ENCODE measurements around the gene PPIF. TPM values are rescaled to one million over a fixed set of nuclear protein-coding genes. Genes with fewer than 3 reads are reported as not detected.
A peak's percentile ranks its signal among the peaks of the same experiment; 100 is the strongest.

PPIF gene
- polyA plus RNA-seq, 1 donor (not counting 4 experiments of a cell fraction or from before 2014, with no cell fraction given): 71.3 TPM

- Histone ChIP-seq H3K9me3 (ENCODE audit: control insufficient read depth, low read depth, low read length) (no peaks in the 10 kb centered on the region), H3K27ac (ENCODE audit: control insufficient read depth, insufficient read depth, low read length) (no peak overlapping the region), H3K4me1 (ENCODE audit: control insufficient read depth, extremely low read depth, insufficient read depth, low read length) (no peaks in the 10 kb centered on the region), H3K27me3 (ENCODE audit: control insufficient read depth, extremely low read depth, insufficient read depth, low read length) (no peaks in the 10 kb centered on the region), H3K36me3 (ENCODE audit: control insufficient read depth in 2 of 2, extremely low read depth in 1 of 2, insufficient read depth in 2 of 2, low read length in 2 of 2) (no peaks in the 10 kb centered on the region), H3K4me2 (ENCODE audit: control insufficient read depth, extremely low read depth, insufficient read depth, low read depth, low read length) (no peak overlapping the region), H3K9me1 (ENCODE audit: control insufficient read depth, extremely low read depth, insufficient read depth, low read length) (no peaks in the 10 kb centered on the region), H2AFZ (ENCODE audit: control insufficient read depth, low read length) (no peak overlapping the region), H4K20me1 (ENCODE audit: control insufficient read depth, extremely low read depth, insufficient read depth, low read length) (no peaks in the 10 kb centered on the region), H3K9ac (ENCODE audit: control insufficient read depth, extremely low read depth, insufficient read depth, low read length) (no peak overlapping the region), H3K4me3 (ENCODE audit: control insufficient read depth in 2 of 3, extremely low read depth in 1 of 3, insufficient read depth in 2 of 3, low read depth in 1 of 3, low read length in 3 of 3) (no peak overlapping the region), H3K79me2 (ENCODE audit: control insufficient read depth, insufficient read depth, low read length) (no peaks in the 10 kb centered on the region)
- dilution Hi-C loops (cut with MboI; ENCODE audit: extremely low pct_ligation_motif_present, low sequenced_read_pairs): no loop called here
- DNase-seq (ENCODE audit: low read depth, low spot score) (peak; percentile 13), FAIRE-seq (peak; percentile 26)
- TF ChIP-seq EZH2 (IDR thresholded peaks at IDR 0.05; ENCODE audit: low read length): no peak
- TF ChIP-seq CTCF (optimal IDR thresholded peaks at IDR 0.05 in 1 of 3, IDR thresholded peaks at IDR 0.05 in 1 of 3, conservative IDR thresholded peaks at IDR 0.05 in 1 of 3; ENCODE audit: extremely low read depth in 1 of 3, insufficient read depth in 2 of 3, low read length in 3 of 3): peak; percentile 79 to 92 (median 82)
Observed at GRCh38 chr10:79400146-79401004, 53.1 kb downstream of the PPIF start.

- no peaks in the 10 kb centered on the region for H3K9me1 ChIP-seq (ENCODE audit: control insufficient read depth, extremely low read depth, insufficient read depth, low read length)
- no peak for TF ChIP-seq CTCF (optimal IDR thresholded peaks at IDR 0.05 in 1 of 3, IDR thresholded peaks at IDR 0.05 in 1 of 3, conservative IDR thresholded peaks at IDR 0.05 in 1 of 3; ENCODE audit: extremely low read depth in 1 of 3, insufficient read depth in 2 of 3, low read length in 3 of 3)
- TF ChIP-seq EZH2 (IDR thresholded peaks at IDR 0.05; ENCODE audit: low read length): no peak
- H3K9me3 ChIP-seq (ENCODE audit: control insufficient read depth, low read depth, low read length): no peaks in the 10 kb centered on the region
- H3K79me2 ChIP-seq (ENCODE audit: control insufficient read depth, insufficient read depth, low read length): no peaks in the 10 kb centered on the region
- DNase-seq (ENCODE audit: low read depth, low spot score) (no peak), FAIRE-seq (no peak)
- no peaks in the 10 kb centered on the region for H4K20me1 ChIP-seq (ENCODE audit: control insufficient read depth, extremely low read depth, insufficient read depth, low read length)
- H2AFZ ChIP-seq (ENCODE audit: control insufficient read depth, low read length): no peak overlapping the region
- dilution Hi-C loops (cut with MboI; ENCODE audit: extremely low pct_ligation_motif_present, low sequenced_read_pairs): no loop called here
- H3K4me2 ChIP-seq (ENCODE audit: control insufficient read depth, extremely low read depth, insufficient read depth, low read depth, low read length): no peak overlapping the region
- no peaks in the 10 kb centered on the region for H3K4me1 ChIP-seq (ENCODE audit: control insufficient read depth, extremely low read depth, insufficient read depth, low read length)
- H3K36me3 ChIP-seq (ENCODE audit: control insufficient read depth in 2 of 2, extremely low read depth in 1 of 2, insufficient read depth in 2 of 2, low read length in 2 of 2): no peaks in the 10 kb centered on the region
- no peak overlapping the region for H3K27ac ChIP-seq (ENCODE audit: control insufficient read depth, insufficient read depth, low read length)
- no peak overlapping the region for H3K4me3 ChIP-seq (ENCODE audit: control insufficient read depth in 2 of 3, extremely low read depth in 1 of 3, insufficient read depth in 2 of 3, low read depth in 1 of 3, low read length in 3 of 3)
- H3K27me3 ChIP-seq (ENCODE audit: control insufficient read depth, extremely low read depth, insufficient read depth, low read length): no peaks in the 10 kb centered on the region
- H3K9ac ChIP-seq (ENCODE audit: control insufficient read depth, extremely low read depth, insufficient read depth, low read length): no peak overlapping the region
Observed at GRCh38 chr10:79401015-79401921, 54.0 kb downstream of the PPIF start.

All from keratinocyte (primary cell).